K562 (cell line): Measurements from ENCODE around the gene LMO3. TPM values are rescaled to one million over a fixed set of nuclear protein-coding genes. Genes with fewer than 3 reads are reported as not detected.

Experiments used
- ATAC-seq: fragments of 200-7000 bp; cut with Tn5 transposase; 3 replicates; pipeline ENCODE4 v1.9.1; 2020; ENCODE audit warnings: moderate library complexity
- BruUV-seq: library from RNA; stranded (reverse); fragments of 400-500 nt; replicated peaks from 2 replicates; lab custom pipeline; 2021; lab: Mats Ljungman, UMichigan
- CTCF ChIA-PET: fragments of 300-600 bp; formaldehyde crosslinking; extraction: SDS; loops from one replicate; lab custom pipeline; 2021; ENCODE audit warnings: low intra/inter-chr PET ratio; lab: Yijun Ruan, JAX
- POLR2A ChIA-PET: fragments of 300-600, 350-650 bp; sonication (Branson Sonifier 250); formaldehyde crosslinking; extraction: SDS; loops from one replicate; lab custom pipeline; 2021; ENCODE audit warnings: antibody characterized with exemption, inconsistent platforms; lab: Yijun Ruan, JAX
- DNase-seq, 4 experiments: peaks; one replicate each; pipeline versions ENCODE4 v3.0.0 to v3.0.0-alpha.2; 2011 to 2018; ENCODE audit warnings: low spot score in 3 of 4, mixed read lengths in 3 of 4; ENCODE audit errors: extremely low read depth in 1 of 4
- FAIRE-seq: peaks from 2 replicates; lab custom pipeline; 2011; peaks lifted over from hg19 to GRCh38; lab: Jason Lieb, UNC
- H2AFZ ChIP-seq: 2 replicates; pipeline ENCODE4 v1.6.0; 2011; ENCODE audit warnings: low read depth, low read length, control low read depth, inconsistent platforms
- H3K27ac ChIP-seq: fragments of 200-600 bp; 3 replicates; pipeline ENCODE4 v1.8.0; 2011; ENCODE audit warnings: low read depth, mild to moderate bottlenecking, control low read depth, inconsistent platforms, low read length, moderate library complexity, mixed read lengths; ENCODE audit errors: extremely low read depth
- H3K27me3 ChIP-seq, 2 experiments: fragments of 300-600 bp in 1 of 2; 2 replicates in 1 of 2; 3 replicates in 1 of 2; pipeline versions ENCODE4 v1.6.0 to v1.8.0; 2011; ENCODE audit warnings: inconsistent platforms in 2 of 2, low read length in 2 of 2, mild to moderate bottlenecking in 1 of 2, mixed read lengths in 1 of 2, moderate library complexity in 1 of 2; ENCODE audit not compliant: control insufficient read depth in 2 of 2, insufficient read depth in 2 of 2
- H3K36me3 ChIP-seq: fragments of 300-600 bp; 3 replicates; pipeline ENCODE4 v1.8.0; 2011; ENCODE audit warnings: mild to moderate bottlenecking, low read length, inconsistent platforms; ENCODE audit not compliant: control insufficient read depth, insufficient read depth
- H3K4me1 ChIP-seq, 2 experiments: fragments of 200-600 bp in 1 of 2; replicated peaks in 1 of 2; 2 replicates in 1 of 2; 3 replicates in 1 of 2; pipeline versions ENCODE4 v1.5.1 to v1.8.0; 2011; ENCODE audit warnings: inconsistent platforms in 2 of 2, low read length in 2 of 2, mild to moderate bottlenecking in 1 of 2, mixed read lengths in 1 of 2, moderate library complexity in 1 of 2; ENCODE audit not compliant: control insufficient read depth in 2 of 2, insufficient read depth in 2 of 2
- H3K4me2 ChIP-seq: 2 replicates; pipeline ENCODE4 v1.6.1; 2011; ENCODE audit warnings: low read length, control low read depth, inconsistent platforms, mixed read lengths; ENCODE audit not compliant: insufficient read depth
- H3K4me3 ChIP-seq: fragments of 200-600 bp; sonication (generic), shearing (Covaris generic); 2 replicates; pipeline ENCODE4 v1.5.1; 2016; ENCODE audit warnings: control low read depth, inconsistent platforms
- H3K79me2 ChIP-seq: fragments of 200-600 bp; 3 replicates; pipeline ENCODE4 v1.8.0; 2011; ENCODE audit warnings: low read length, inconsistent platforms; ENCODE audit not compliant: control insufficient read depth, insufficient read depth
- H3K9ac ChIP-seq, 2 experiments: 2 replicates each; pipeline versions ENCODE4 v1.6.0 to v1.6.1; 2011; ENCODE audit warnings: low read depth in 2 of 2, low read length in 2 of 2, control low read depth in 1 of 2, inconsistent platforms in 1 of 2, mild to moderate bottlenecking in 1 of 2, mixed read lengths in 1 of 2; ENCODE audit not compliant: insufficient read depth in 1 of 2
- H3K9me1 ChIP-seq: one replicate; pipeline ENCODE4 v1.6.0; 2011; ENCODE audit warnings: inconsistent platforms, mild to moderate bottlenecking, low read length, moderate library complexity; ENCODE audit not compliant: control insufficient read depth, insufficient read depth
- H3K9me3 ChIP-seq: replicated peaks from 2 replicates; pipeline ENCODE4 v1.5.1; 2011; ENCODE audit warnings: low read depth, low read length, inconsistent platforms; ENCODE audit not compliant: control insufficient read depth, insufficient read depth
- H4K20me1 ChIP-seq: replicated peaks from 2 replicates; pipeline ENCODE4 v1.6.1; 2011; ENCODE audit warnings: low read length, inconsistent platforms, mixed read lengths; ENCODE audit not compliant: control insufficient read depth, insufficient read depth
- BRCA1 ChIP-seq, 2 experiments: fragments of 450-650 bp in 1 of 2; sonication (generic) in 1 of 2; formaldehyde crosslinking in 1 of 2; IDR thresholded peaks; 2 replicates each; pipeline versions ENCODE4 v1.5.0 to v1.6.1; 2017 to 2020; ENCODE audit warnings: mild to moderate bottlenecking in 1 of 2, missing genetic modification reagents in 1 of 2
- CBFB ChIP-seq: sonication (generic); formaldehyde crosslinking; IDR thresholded peaks from 2 replicates; pipeline ENCODE4 v1.4.0; 2020; ENCODE audit warnings: mild to moderate bottlenecking, missing genetic modification reagents
- E2F5 ChIP-seq: sonication (generic); formaldehyde crosslinking; IDR thresholded peaks from 2 replicates; pipeline ENCODE4 v1.8.0; 2022; ENCODE audit warnings: mild to moderate bottlenecking, missing genetic modification reagents
- FOXK2 ChIP-seq, 2 experiments: fragments of 450-650 bp; IDR thresholded peaks in 1 of 2; conservative IDR thresholded peaks in 1 of 2; 2 replicates each; pipeline ENCODE4 v1.6.1; 2016; ENCODE audit warnings: low read depth in 2 of 2, mild to moderate bottlenecking in 1 of 2
- HDAC2 ChIP-seq: fragments of 450-650 bp; IDR thresholded peaks from 2 replicates; pipeline ENCODE4 v1.6.1; 2016; ENCODE audit warnings: mild to moderate bottlenecking
- HMGN3 ChIP-seq: IDR thresholded peaks from 2 replicates; pipeline ENCODE4 v1.6.1; 2011; ENCODE audit warnings: borderline replicate concordance, low read depth, mild to moderate bottlenecking, mixed read lengths, low read length; ENCODE audit not compliant: insufficient read length; ENCODE audit errors: extremely low read depth
- JUND ChIP-seq, 2 experiments: IDR thresholded peaks; 2 replicates in 1 of 2; 3 replicates in 1 of 2; pipeline ENCODE4 v1.6.1; 2011; ENCODE audit warnings: borderline replicate concordance in 2 of 2, low read depth in 2 of 2, low read length in 2 of 2, improper control_type of control experiment in 1 of 2, missing biosample characterization in 1 of 2, missing genetic modification characterization in 1 of 2, missing genetic modification reagents in 1 of 2
- KHSRP ChIP-seq: fragments of 450-650 bp; IDR thresholded peaks from 2 replicates; pipeline ENCODE4 v1.6.1; 2017
- KLF10 ChIP-seq: fragments of 250-450 bp; sonication (Bioruptor Pico); IDR thresholded peaks from 2 replicates; pipeline ENCODE4 v1.6.1; 2021; ENCODE audit warnings: matching md5 sums
- NFXL1 ChIP-seq: fragments of 450-650 bp; formaldehyde crosslinking; IDR thresholded peaks from 2 replicates; pipeline ENCODE4 v1.4.0; 2021; ENCODE audit warnings: mild to moderate bottlenecking
- PHB2 ChIP-seq: fragments of 450-650 bp; IDR thresholded peaks from 2 replicates; pipeline ENCODE4 v1.6.1; 2017; ENCODE audit warnings: low read depth
- RBM17 ChIP-seq: fragments of 200-400 bp; formaldehyde crosslinking; IDR thresholded peaks from 2 replicates; pipeline ENCODE4 v1.6.1; 2017; ENCODE audit warnings: low read depth, mild to moderate bottlenecking, low read length, borderline replicate concordance
- SMAD2 ChIP-seq: fragments of 150-350 bp; IDR thresholded peaks from 2 replicates; pipeline ENCODE4 v1.6.1; 2014; ENCODE audit warnings: low read depth, mild to moderate bottlenecking, low read length
- THRB ChIP-seq: fragments of 450-650 bp; formaldehyde crosslinking; conservative IDR thresholded peaks from 2 replicates; pipeline ENCODE4 v1.4.0; 2022; ENCODE audit warnings: mild to moderate bottlenecking, missing genetic modification characterization
- USF1 ChIP-seq: sonication (generic); formaldehyde crosslinking; IDR thresholded peaks from 2 replicates; pipeline ENCODE4 v1.9.0; 2022; ENCODE audit warnings: mild to moderate bottlenecking, missing genetic modification reagents
- ZBTB1 ChIP-seq: sonication (generic); formaldehyde crosslinking; IDR thresholded peaks from 2 replicates; pipeline ENCODE4 v1.8.1; 2023; ENCODE audit warnings: missing genetic modification reagents, low read depth, mild to moderate bottlenecking, borderline replicate concordance
- ZNF449 ChIP-seq: fragments of 250-450 bp; sonication (Bioruptor Pico); IDR thresholded peaks from 2 replicates; pipeline ENCODE4 v1.8.0; 2022; ENCODE audit warnings: moderate library complexity, mild to moderate bottlenecking, inconsistent platforms
- ZNF830 ChIP-seq: fragments of 250-450 bp; sonication (Bioruptor Pico); IDR thresholded peaks from 2 replicates; pipeline ENCODE4 v1.5.0; 2021; ENCODE audit warnings: mild to moderate bottlenecking
- WGBS: fragments of 100-300 bp; shearing (Covaris generic); methylation state at CpG from one replicate; pipeline ENCODE4 v1.1.6; 2016; ENCODE audit warnings: low coverage, mixed read lengths; ENCODE audit not compliant: insufficient coverage; ENCODE audit errors: missing lambda C conversion rate; 5-methylcytosine and 5-hydroxymethylcytosine counted together
- in situ Hi-C: fragments of 300-500 bp; cut with MboI; formaldehyde crosslinking; loops from 4 replicates; pipeline ENCODE4 v1.15.0; 2018; ENCODE audit warnings: inconsistent platforms, mixed read lengths
- intact Hi-C: fragments of 100-400 bp; cut with micrococcal nuclease; formaldehyde crosslinking; loops from 2 replicates; pipeline ENCODE4 v1.14.2; 2022
- polyA plus RNA-seq, 8 experiments: library from polyadenylated mRNA; depleted of rRNA in 4 of 8; stranded (reverse) in 5 of 8; unstranded in 3 of 8; fragments of >200 nt; fragmentation: Nextera tagmentation in 2 of 8; fragmentation: Illumina TruSeq in 1 of 8; extraction: Ambion mirVana in 2 of 8; extraction: Trizol in 1 of 8; gene quantifications; 2 replicates each; pipeline versions ENCODE4 v1.2.1 to v1.2.3, GENCODE V29; 2011 to 2014; ENCODE audit warnings: inconsistent platforms in 1 of 8, missing spikeins in 1 of 8
- total RNA-seq, 7 experiments: library from RNA; depleted of rRNA in 6 of 7; stranded (reverse); fragments of >200 nt in 6 of 7; fragmentation: Illumina TruSeq in 2 of 7; extraction: Trizol in 2 of 7; gene quantifications; 2 replicates each; pipeline versions ENCODE4 v1.2.1 to v1.2.3, GENCODE V29; 2011 to 2021; ENCODE audit warnings: low replicate concordance in 1 of 7

LMO3 gene
- total and polyA plus RNA-seq, 9 of the 15 experiments (the other 6 are each of a cell fraction or from before 2014, with no cell fraction given), result 0.04 to 0.40 (median 0.05) TPM; not detected in 6

GRCh38 chr12:16610743-16611142, 4.8 kb upstream of the LMO3 start:
- no peak overlapping the region for H2AFZ ChIP-seq
- ATAC-seq, result no peak
- POLR2A ChIA-PET, result no interaction called here
- H3K4me1 ChIP-seq, result no peaks in the 10 kb centered on the region
- H3K4me3 ChIP-seq, result no peak overlapping the region
- H3K4me2 ChIP-seq, result no peak overlapping the region
- H3K27ac ChIP-seq, result no peak overlapping the region
- H3K9me3 ChIP-seq, result no peaks in the 10 kb centered on the region
- H4K20me1 ChIP-seq, result no peaks in the 10 kb centered on the region
- DNase-seq, result no peak
- no peaks in the 10 kb centered on the region for H3K27me3 ChIP-seq
- H3K9me1 ChIP-seq, result no peaks in the 10 kb centered on the region
- WGBS, result 0% methylated on average over 1 of the region's 1 CpG
- CTCF ChIA-PET, result no interaction called here
- no peak for FAIRE-seq
- intact Hi-C loops (no loop called here), in situ Hi-C loops (no loop called here)
- no peak overlapping the region for H3K9ac ChIP-seq
- no peaks in the 10 kb centered on the region for H3K79me2 ChIP-seq
- no TSS peak for BruUV-seq
- H3K36me3 ChIP-seq, result no peaks in the 10 kb centered on the region
- TF ChIP-seq USF1 (CRISPR knock-in tag) (no peak), SMAD2 (no peak), BRCA1 (IDR thresholded peaks at IDR 0.05) (no peak), BRCA1 (CRISPR knock-in tag; IDR thresholded peaks at IDR 0.05) (no peak), NFXL1 (no peak), HDAC2 (no peak), FOXK2 (conservative IDR thresholded peaks at IDR 0.05 in 1 of 2, IDR thresholded peaks at IDR 0.05 in 1 of 2; ENCODE audit: low read depth in 2 of 2) (no peak), HMGN3 (no peak), E2F5 (CRISPR knock-in tag) (no peak), THRB (CRISPR knock-in tag) (no peak), RBM17 (no peak), KHSRP (no peak), ZBTB1 (CRISPR knock-in tag) (no peak), ZNF449 (CRISPR knock-in tag) (no peak), JUND (IDR thresholded peaks at IDR 0.05; ENCODE audit: borderline replicate concordance, low read depth, low read length) (no peak), JUND (tag; IDR thresholded peaks at IDR 0.05; ENCODE audit: borderline replicate concordance, low read depth, low read length) (no peak), ZNF830 (CRISPR knock-in tag) (no peak), PHB2 (no peak), KLF10 (CRISPR knock-in tag) (no peak), CBFB (CRISPR knock-in tag) (no peak)
